BE2C (cell line): ENCODE data around the gene PRDX6.
A peak's percentile ranks its signal among the peaks of the same experiment; 100 is the strongest.
"Not testable (repeated sequence)": the region's sequence is repeated elsewhere in the genome, so short reads cannot be mapped to it uniquely, and the experiment has no call there.

Experiments
- DNase-seq: peaks from one replicate; pipeline ENCODE4 v3.0.0-alpha.2; 2020
- H3K27me3 ChIP-seq: fragments of 250-450 bp; sonication (Bioruptor Pico); 2 replicates; pipeline ENCODE4 v1.5.1; 2020; ENCODE audit warnings: mild to moderate bottlenecking
- H3K36me3 ChIP-seq: fragments of 250-450 bp; sonication (Bioruptor Pico); 2 replicates; pipeline ENCODE4 v1.5.1; 2020; ENCODE audit warnings: mild to moderate bottlenecking
- H3K4me1 ChIP-seq: fragments of 250-450 bp; sonication (Bioruptor Pico); 2 replicates; pipeline ENCODE4 v1.5.1; 2020
- H3K4me3 ChIP-seq: 2 replicates; pipeline ENCODE4 v1.5.1; 2011; ENCODE audit warnings: low read depth, low read length
- H3K9me3 ChIP-seq: fragments of 250-450 bp; sonication (Bioruptor Pico); 2 replicates; pipeline ENCODE4 v1.5.1; 2020
- CTCF ChIP-seq: IDR thresholded peaks from 2 replicates; pipeline ENCODE4 v1.5.1; 2012; ENCODE audit warnings: mild to moderate bottlenecking, low read depth, low read length

Gene PRDX6

GRCh38 chr1:173474097-173474779, 2.9 kb upstream of the PRDX6 start:
- Histone ChIP-seq H3K27me3 (no peaks in the 10 kb centered on the region), H3K4me3 (no peak overlapping the region; the same call in 1 of the 2 replicates), H3K36me3 (no peaks in the 10 kb centered on the region), H3K4me1 (peaks cover 3% of the 10 kb centered on the region; the same call in 1 of the 2 replicates), H3K9me3 (no peaks in the 10 kb centered on the region; the same call in 1 of the 2 replicates)
- DNase-seq, result no peak
- no peak for TF ChIP-seq CTCF

GRCh38 chr1:173474780-173475421, 2.2 kb upstream of the PRDX6 start:
- not testable (repeated sequence) for DNase-seq, H3K27me3 ChIP-seq, H3K36me3 ChIP-seq, H3K9me3 ChIP-seq, H3K4me1 ChIP-seq
- H3K4me3 ChIP-seq, result peak overlapping the region; percentile 80

GRCh38 chr1:173475564-173476196, 1.5 kb upstream of the PRDX6 start:
- Histone ChIP-seq H3K36me3 (peaks cover 7% of the 10 kb centered on the region), H3K4me3 (peak overlapping the region; percentile 80), H3K4me1 (peaks cover 3% of the 10 kb centered on the region; the same call in 1 of the 2 replicates), H3K9me3 (no peaks in the 10 kb centered on the region), H3K27me3 (no peaks in the 10 kb centered on the region)
- TF ChIP-seq CTCF, result no peak
- DNase-seq, result peak; percentile 24

- H3K27me3 ChIP-seq, result no peaks in the 10 kb centered on the region
Observed at GRCh38 chr1:173476197-173476664, 904 bp upstream of the PRDX6 start.

GRCh38 chr1:173476665-173477285, 360 bp upstream of the PRDX6 start:
- Histone ChIP-seq H3K4me1 (peaks cover 3% of the 10 kb centered on the region; the same call in 1 of the 2 replicates), H3K9me3 (no peaks in the 10 kb centered on the region), H3K27me3 (no peaks in the 10 kb centered on the region), H3K4me3 (peak overlapping the region; percentile 89), H3K36me3 (peaks cover 18% of the 10 kb centered on the region)
- peak; percentile 97 for DNase-seq
- no peak for TF ChIP-seq CTCF

More at GRCh38 chr1:173476197-173476664, 904 bp upstream of the PRDX6 start:
- H3K36me3 ChIP-seq, result peaks cover 12% of the 10 kb centered on the region
- peaks cover 3% of the 10 kb centered on the region; the same call in 1 of the 2 replicates for H3K4me1 ChIP-seq
- no peak for TF ChIP-seq CTCF
- H3K4me3 ChIP-seq, result peak overlapping the region; percentile 80
- DNase-seq, result no peak
- H3K9me3 ChIP-seq, result no peaks in the 10 kb centered on the region

GRCh38 chr1:173478094-173478674, 1.0 kb downstream of the PRDX6 start:
- DNase-seq, result no peak
- peaks cover 3% of the 10 kb centered on the region; the same call in 1 of the 2 replicates for H3K4me1 ChIP-seq
- no peaks in the 10 kb centered on the region for H3K9me3 ChIP-seq
- peaks cover 32% of the 10 kb centered on the region for H3K36me3 ChIP-seq
- TF ChIP-seq CTCF, result no peak
- no peaks in the 10 kb centered on the region for H3K27me3 ChIP-seq
- H3K4me3 ChIP-seq, result peak overlapping the region; percentile 89
